ENCODE data around the gene SSTR5.

GRCh38 chr16:1124291-1124690 is 51.7 kb downstream of the SSTR5 start:
- TF ChIP-seq, protein P1, sequence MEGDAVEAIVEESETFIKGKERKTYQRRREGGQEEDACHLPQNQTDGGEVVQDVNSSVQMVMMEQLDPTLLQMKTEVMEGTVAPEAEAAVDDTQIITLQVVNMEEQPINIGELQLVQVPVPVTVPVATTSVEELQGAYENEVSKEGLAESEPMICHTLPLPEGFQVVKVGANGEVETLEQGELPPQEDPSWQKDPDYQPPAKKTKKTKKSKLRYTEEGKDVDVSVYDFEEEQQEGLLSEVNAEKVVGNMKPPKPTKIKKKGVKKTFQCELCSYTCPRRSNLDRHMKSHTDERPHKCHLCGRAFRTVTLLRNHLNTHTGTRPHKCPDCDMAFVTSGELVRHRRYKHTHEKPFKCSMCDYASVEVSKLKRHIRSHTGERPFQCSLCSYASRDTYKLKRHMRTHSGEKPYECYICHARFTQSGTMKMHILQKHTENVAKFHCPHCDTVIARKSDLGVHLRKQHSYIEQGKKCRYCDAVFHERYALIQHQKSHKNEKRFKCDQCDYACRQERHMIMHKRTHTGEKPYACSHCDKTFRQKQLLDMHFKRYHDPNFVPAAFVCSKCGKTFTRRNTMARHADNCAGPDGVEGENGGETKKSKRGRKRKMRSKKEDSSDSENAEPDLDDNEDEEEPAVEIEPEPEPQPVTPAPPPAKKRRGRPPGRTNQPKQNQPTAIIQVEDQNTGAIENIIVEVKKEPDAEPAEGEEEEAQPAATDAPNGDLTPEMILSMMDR (IDR thresholded peaks at IDR 0.05; ENCODE audit: poor library complexity): no peak
- TF ChIP-seq EZH2 (IDR thresholded peaks at IDR 0.05; ENCODE audit: borderline replicate concordance) (no peak), EZH2phosphoT487 (IDR thresholded peaks at IDR 0.05; ENCODE audit: low read depth, severe bottlenecking, unreplicated experiment) (no peak)

Data from hepatocyte (in vitro differentiated cells).